C4-2B (cell line): Measurements from ENCODE around the gene GEMIN5.

Experiments
- CTCF ChIP-seq: fragments of 450-650 bp; conservative IDR thresholded peaks from 2 replicates; pipeline ENCODE4 v1.5.1; 2017; ENCODE audit warnings: mild to moderate bottlenecking
- ZFX ChIP-seq: fragments of 450-650 bp; IDR thresholded peaks from 2 replicates; pipeline ENCODE4 v1.6.1; 2017

GRCh38 chr5:154866841-154867240 lies 71.2 kb downstream of the GEMIN5 start:
- TF ChIP-seq CTCF (no peak), ZFX (no peak)
